ENCODE data around the gene NUFIP1. TPM values are rescaled to one million over a fixed set of nuclear protein-coding genes. Genes with fewer than 3 reads are reported as not detected.

Gene NUFIP1
- total RNA-seq, 1 experiment from 2014 or later, result 12.2 TPM

DNA sequence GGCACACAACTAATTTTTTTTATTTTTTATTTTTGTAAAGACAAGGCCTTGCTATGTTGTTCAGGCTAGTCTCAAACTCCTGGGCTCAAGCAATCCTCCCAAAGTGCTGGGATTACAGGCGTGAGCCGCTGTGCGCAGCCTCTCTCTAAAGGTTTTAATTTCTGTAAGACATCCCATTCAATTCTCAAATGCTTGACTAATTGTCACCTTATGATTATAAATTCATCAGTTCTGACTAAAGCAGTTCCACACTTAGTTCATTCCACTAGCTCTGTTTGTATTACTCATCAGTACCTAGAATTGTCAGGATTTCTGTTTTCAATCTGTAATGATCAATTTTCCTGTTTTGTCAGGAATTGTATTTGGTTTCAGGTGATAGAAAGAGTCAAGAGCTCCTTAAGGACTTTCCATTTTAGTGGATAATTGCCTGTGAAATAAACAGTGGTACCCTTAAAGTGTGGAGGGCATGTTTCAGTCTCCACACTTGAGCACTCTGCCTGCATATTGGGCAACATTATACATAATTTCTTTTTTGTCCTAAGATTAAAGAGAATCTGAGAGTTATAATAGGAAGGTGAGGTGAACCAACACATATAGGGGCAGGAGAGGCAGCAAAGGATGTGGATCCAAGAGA, 27.6 kb upstream of the NUFIP1 start:
- no TSS peak for BruUV-seq (replicated peaks)
- RAD21 ChIA-PET (ENCODE audit: low non-redundant PET in 1 of 2, low total read pairs in 2 of 2, uncharacterized antibody in 2 of 2, unreplicated experiment in 2 of 2), result no interaction called here
- Histone ChIP-seq H2AFZ (ENCODE audit: low read depth, low read length, poor library complexity, severe bottlenecking) (no peak overlapping the region), H4K20me1 (ENCODE audit: insufficient read depth) (no peaks in the 10 kb centered on the region), H3K9me3 (ENCODE audit: control insufficient read depth in 1 of 2, insufficient read depth in 1 of 2, low read depth in 1 of 2, low read length in 2 of 2) (no peaks in the 10 kb centered on the region), H3K9ac (ENCODE audit: low read length) (no peak overlapping the region), H3K36me3 (ENCODE audit: control insufficient read depth in 1 of 2, insufficient read depth in 2 of 2, low read length in 2 of 2) (peaks cover 7 to 12% of the 10 kb centered on the region in 2 experiments; a peak in 3 of 4 replicates), H3K27me3 (ENCODE audit: insufficient read depth, low read length) (no peaks in the 10 kb centered on the region), H3K4me1 (ENCODE audit: control insufficient read depth in 1 of 2, insufficient read depth in 2 of 2, low read length in 2 of 2) (no peaks in the 10 kb centered on the region), H3K27ac (ENCODE audit: low read depth, low read length) (no peak overlapping the region), H3K4me2 (ENCODE audit: low read length) (no peak overlapping the region), H3K9me2 (ENCODE audit: insufficient read depth) (no peaks in the 10 kb centered on the region), H3K4me3 (replicated peaks in 1 of 2; ENCODE audit: low read depth in 1 of 2, low read length in 2 of 2) (no peak overlapping the region), H3K79me2 (ENCODE audit: insufficient read depth, low read length) (no peaks in the 10 kb centered on the region)
- intact Hi-C loops (cut with micrococcal nuclease), result no loop called here
- DNase-seq (ENCODE audit: low read depth, low spot score) (no peak), ATAC-seq (no peak)
- CTCF ChIA-PET, result no interaction called here
- POLR2A ChIA-PET, result no interaction called here
- TF ChIP-seq, protein P1, sequence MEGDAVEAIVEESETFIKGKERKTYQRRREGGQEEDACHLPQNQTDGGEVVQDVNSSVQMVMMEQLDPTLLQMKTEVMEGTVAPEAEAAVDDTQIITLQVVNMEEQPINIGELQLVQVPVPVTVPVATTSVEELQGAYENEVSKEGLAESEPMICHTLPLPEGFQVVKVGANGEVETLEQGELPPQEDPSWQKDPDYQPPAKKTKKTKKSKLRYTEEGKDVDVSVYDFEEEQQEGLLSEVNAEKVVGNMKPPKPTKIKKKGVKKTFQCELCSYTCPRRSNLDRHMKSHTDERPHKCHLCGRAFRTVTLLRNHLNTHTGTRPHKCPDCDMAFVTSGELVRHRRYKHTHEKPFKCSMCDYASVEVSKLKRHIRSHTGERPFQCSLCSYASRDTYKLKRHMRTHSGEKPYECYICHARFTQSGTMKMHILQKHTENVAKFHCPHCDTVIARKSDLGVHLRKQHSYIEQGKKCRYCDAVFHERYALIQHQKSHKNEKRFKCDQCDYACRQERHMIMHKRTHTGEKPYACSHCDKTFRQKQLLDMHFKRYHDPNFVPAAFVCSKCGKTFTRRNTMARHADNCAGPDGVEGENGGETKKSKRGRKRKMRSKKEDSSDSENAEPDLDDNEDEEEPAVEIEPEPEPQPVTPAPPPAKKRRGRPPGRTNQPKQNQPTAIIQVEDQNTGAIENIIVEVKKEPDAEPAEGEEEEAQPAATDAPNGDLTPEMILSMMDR (IDR thresholded peaks at IDR 0.05 in 2 of 3, conservative IDR thresholded peaks at IDR 0.05 in 1 of 3; ENCODE audit: borderline replicate concordance in 1 of 3, insufficient read depth in 1 of 3, low read depth in 2 of 3, low read length in 2 of 3), result no peak
- TF ChIP-seq, protein P2, sequence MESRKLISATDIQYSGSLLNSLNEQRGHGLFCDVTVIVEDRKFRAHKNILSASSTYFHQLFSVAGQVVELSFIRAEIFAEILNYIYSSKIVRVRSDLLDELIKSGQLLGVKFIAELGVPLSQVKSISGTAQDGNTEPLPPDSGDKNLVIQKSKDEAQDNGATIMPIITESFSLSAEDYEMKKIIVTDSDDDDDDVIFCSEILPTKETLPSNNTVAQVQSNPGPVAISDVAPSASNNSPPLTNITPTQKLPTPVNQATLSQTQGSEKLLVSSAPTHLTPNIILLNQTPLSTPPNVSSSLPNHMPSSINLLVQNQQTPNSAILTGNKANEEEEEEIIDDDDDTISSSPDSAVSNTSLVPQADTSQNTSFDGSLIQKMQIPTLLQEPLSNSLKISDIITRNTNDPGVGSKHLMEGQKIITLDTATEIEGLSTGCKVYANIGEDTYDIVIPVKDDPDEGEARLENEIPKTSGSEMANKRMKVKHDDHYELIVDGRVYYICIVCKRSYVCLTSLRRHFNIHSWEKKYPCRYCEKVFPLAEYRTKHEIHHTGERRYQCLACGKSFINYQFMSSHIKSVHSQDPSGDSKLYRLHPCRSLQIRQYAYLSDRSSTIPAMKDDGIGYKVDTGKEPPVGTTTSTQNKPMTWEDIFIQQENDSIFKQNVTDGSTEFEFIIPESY (IDR thresholded peaks at IDR 0.05; ENCODE audit: extremely low read depth, insufficient replicate concordance, low read length), result no peak
- TF ChIP-seq ZNF274 (IDR thresholded peaks at IDR 0.05; ENCODE audit: low read depth, low read length), result no peak
- no peak for TF ChIP-seq SP1 (IDR thresholded peaks at IDR 0.05; ENCODE audit: low read depth)
- TF ChIP-seq CEBPB (IDR thresholded peaks at IDR 0.05; ENCODE audit: low read depth), result no peak
- no peak for TF ChIP-seq SIN3A (IDR thresholded peaks at IDR 0.05; ENCODE audit: low read depth)

Data from HCT116 (cell line).